ENCODE measurements around the gene SPNS3.
A peak's percentile ranks its signal among the peaks of the same experiment; 100 is the strongest.

SPNS3 gene

DNA sequence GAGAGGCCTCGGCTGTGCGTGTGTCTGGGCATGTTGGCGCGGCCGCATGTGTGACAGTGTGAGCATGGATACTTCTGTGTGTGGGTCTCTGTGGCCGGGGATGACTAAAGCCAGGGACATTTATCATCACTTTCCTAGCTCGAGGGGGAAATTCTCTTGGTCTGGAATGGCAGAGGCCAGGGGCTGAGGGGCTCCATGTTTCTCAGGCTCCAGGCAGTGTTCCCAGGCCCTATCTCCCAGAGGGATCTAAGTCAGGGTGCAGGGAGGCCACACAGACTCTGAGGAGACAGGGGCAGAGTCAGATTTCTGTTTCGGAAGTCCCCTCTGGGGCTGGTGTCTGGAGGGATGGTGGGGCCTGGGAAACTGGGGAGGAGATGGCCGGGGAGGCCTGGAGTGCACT, 41.3 kb downstream of the SPNS3 start:
- Mint-ChIP-seq H3K9me3 (no peaks in the 10 kb centered on the region), H3K36me3 (ENCODE audit: low read depth) (no peaks in the 10 kb centered on the region), H3K27me3 (no peaks in the 10 kb centered on the region), H3K4me3 (no peak overlapping the region), H3K4me1 (ENCODE audit: low read depth) (peaks cover 6% of the 10 kb centered on the region), H3K27ac (no peak overlapping the region)

DNA sequence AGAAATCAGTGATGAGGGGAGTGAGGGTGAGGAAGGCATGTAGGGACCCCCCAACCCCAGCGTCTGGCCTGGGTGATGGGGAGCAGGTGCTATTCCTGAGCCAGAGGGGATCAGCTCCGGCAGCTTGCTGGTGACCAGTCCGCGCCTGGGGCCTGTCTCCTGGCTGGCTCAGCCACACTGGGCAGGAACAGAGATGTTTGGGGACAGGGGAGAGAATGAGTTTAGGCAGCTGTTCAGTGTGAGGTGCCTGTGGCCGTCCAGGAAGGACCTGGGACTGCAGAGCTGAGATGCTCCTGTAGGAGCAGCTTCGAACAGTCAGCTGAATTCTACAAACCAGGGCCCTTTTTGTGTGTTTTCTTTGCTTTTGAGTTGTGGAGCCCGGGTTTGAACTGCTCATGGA, 41.7 kb downstream of the SPNS3 start:
- peaks cover 11% of the 10 kb centered on the region for H3K4me1 Mint-ChIP-seq (ENCODE audit: low read depth)
- no peaks in the 10 kb centered on the region for H3K9me3 Mint-ChIP-seq
- no peaks in the 10 kb centered on the region for H3K27me3 Mint-ChIP-seq
- H3K4me3 Mint-ChIP-seq: no peak overlapping the region
- no peak overlapping the region for H3K27ac Mint-ChIP-seq
- H3K36me3 Mint-ChIP-seq (ENCODE audit: low read depth): no peaks in the 10 kb centered on the region

DNA sequence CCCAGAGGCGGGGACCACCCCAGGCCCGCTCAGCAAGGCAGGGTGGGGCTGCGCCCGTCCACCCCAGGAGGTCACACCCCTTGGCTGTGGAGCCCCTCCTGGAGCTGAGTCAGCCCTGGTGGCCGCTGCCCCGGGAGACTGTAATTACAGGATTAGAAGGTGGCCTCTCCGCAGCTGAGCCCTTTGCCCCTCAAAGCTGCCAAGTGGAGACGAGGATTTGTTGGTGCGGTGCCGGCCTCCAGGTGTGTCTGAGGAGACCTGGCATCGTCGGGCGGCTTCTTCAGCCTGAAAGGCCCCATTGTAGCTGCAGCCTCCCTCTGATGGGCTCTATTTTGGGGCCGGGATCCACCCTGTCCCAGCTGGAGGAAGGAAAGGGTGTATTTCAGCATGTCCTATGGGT, 42.3 kb downstream of the SPNS3 start:
- Mint-ChIP-seq H3K27me3 (no peaks in the 10 kb centered on the region), H3K4me3 (no peak overlapping the region), H3K27ac (no peak overlapping the region), H3K4me1 (ENCODE audit: low read depth) (peaks cover 16% of the 10 kb centered on the region), H3K36me3 (ENCODE audit: low read depth) (no peaks in the 10 kb centered on the region), H3K9me3 (no peaks in the 10 kb centered on the region)

DNA sequence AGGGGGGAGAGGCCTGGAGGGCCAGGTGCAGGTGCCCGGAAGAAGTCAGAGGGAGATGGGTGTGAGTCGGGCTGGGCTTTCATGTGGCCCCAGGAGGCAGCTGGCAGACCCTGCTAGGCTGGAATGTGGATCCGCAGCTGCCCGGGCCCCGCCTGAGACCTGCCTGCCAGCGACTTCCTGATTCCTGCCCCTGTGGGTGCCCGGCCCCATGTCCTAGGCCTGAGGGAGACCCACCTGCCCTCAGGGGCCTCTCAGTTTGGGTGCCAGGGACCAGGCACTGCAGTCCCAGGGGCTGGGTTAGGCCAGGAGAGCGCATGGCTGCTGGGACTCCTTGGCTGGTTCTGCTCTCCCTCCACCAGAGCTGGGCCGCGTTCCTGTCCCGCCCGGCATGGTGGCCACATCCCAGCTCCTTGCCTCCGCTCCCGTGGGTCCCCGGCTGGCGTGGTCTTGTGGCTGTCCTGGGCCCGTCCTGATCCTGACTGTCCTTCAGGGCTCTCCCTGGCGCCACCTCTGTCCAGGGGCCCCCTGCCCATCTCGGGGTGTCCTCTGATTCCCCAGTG, 42.9 kb downstream of the SPNS3 start:
- Mint-ChIP-seq H3K4me3 (no peak overlapping the region), H3K9me3 (no peaks in the 10 kb centered on the region), H3K27me3 (no peaks in the 10 kb centered on the region), H3K4me1 (ENCODE audit: low read depth) (peaks cover 22% of the 10 kb centered on the region), H3K36me3 (ENCODE audit: low read depth) (no peaks in the 10 kb centered on the region), H3K27ac (no peak overlapping the region)

DNA sequence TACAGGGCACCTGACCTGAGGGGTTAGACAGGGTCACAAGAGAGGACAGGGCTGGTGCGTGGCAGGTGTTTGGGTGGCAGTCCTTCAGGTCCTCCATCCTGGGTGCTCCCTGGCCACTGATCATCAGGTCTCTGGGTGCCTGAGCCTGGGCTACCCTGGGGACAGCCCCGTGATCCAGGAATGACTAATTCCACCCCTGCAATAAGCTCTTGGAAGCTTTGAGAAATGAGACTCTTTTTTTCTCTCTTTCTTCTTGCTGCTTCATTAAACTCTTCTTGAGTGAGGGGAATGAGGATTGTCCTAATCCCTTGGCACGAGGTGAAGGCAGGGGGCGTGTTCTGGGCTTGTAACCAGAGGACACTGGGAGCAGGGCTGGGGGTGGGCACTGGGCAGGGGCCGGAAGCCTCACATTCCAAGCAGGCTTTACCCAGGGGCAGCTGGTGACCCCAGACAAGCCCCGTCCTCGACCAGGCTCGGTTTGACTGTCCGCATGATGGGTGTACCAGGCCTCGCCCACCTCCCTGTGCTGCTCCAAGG, 43.6 kb downstream of the SPNS3 start:
- no peaks in the 10 kb centered on the region for H3K9me3 Mint-ChIP-seq
- peaks cover 29% of the 10 kb centered on the region for H3K4me1 Mint-ChIP-seq (ENCODE audit: low read depth)
- no peaks in the 10 kb centered on the region for H3K27me3 Mint-ChIP-seq
- no peak overlapping the region for H3K4me3 Mint-ChIP-seq
- H3K27ac Mint-ChIP-seq: no peak overlapping the region
- H3K36me3 Mint-ChIP-seq (ENCODE audit: low read depth): no peaks in the 10 kb centered on the region

DNA sequence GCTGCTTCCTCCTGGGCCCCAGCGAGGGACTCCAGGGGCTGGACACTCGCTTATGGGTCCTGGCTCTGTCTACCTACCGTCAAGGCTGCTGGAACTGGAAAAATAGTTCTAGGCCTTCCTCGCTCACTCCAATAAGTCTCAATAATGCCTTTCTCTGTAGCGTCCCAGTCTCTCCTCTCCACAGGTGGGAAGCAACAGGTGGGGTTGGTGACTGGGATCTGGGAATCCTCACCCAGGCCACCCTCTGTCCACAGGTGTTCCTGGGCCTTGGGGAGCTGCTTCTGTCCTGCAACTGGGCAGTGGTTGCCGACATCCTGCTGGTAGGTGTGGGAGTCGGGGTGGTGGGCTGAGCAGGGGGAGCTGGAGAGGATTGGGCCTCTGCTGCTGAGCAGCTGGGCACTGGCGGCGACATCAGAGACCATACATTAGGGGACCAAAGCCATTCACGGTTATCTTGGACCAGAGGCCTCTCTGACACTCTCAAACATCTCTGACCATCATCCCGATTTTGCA, 44.6 kb downstream of the SPNS3 start:
- no peaks in the 10 kb centered on the region for H3K36me3 Mint-ChIP-seq (ENCODE audit: low read depth)
- H3K27me3 Mint-ChIP-seq: no peaks in the 10 kb centered on the region
- no peak overlapping the region for H3K27ac Mint-ChIP-seq
- no peaks in the 10 kb centered on the region for H3K9me3 Mint-ChIP-seq
- peaks cover 35% of the 10 kb centered on the region for H3K4me1 Mint-ChIP-seq (ENCODE audit: low read depth)
- no peak overlapping the region for H3K4me3 Mint-ChIP-seq

DNA sequence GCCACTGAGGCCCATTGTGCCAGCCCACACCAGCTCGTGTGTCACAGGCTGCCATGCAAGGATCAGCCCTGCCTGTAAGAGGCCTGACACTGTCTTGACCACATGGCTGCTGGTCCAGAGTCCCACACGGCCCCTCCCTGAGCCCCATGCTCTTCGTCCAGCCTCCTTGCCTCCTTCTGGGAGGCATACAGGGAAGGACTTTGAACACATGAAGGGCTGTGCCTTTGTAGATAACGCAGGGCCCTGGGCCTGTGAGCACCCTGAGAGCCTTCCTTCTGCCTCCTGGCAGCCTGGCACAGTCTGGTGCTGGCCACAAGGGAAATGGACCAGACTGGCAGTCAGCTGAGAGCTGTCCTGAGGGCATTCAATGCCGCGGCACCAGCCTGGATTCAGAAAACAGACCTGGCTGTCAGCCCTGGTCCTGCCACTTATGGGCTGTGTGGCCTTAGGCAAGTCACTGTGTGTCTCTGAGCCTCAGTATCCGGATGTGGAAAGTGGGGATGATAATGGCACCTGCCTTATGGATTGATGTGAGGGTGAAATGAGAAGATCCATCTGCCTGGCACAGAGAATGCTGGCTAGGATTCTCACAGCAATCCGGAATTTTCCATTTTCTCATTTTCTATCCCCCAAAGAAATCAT, 45.7 kb downstream of the SPNS3 start:
- Mint-ChIP-seq H3K27me3 (no peaks in the 10 kb centered on the region), H3K27ac (no peak overlapping the region), H3K4me1 (ENCODE audit: low read depth) (peaks cover 35% of the 10 kb centered on the region), H3K36me3 (ENCODE audit: low read depth) (no peaks in the 10 kb centered on the region), H3K4me3 (no peak overlapping the region), H3K9me3 (no peaks in the 10 kb centered on the region)

DNA sequence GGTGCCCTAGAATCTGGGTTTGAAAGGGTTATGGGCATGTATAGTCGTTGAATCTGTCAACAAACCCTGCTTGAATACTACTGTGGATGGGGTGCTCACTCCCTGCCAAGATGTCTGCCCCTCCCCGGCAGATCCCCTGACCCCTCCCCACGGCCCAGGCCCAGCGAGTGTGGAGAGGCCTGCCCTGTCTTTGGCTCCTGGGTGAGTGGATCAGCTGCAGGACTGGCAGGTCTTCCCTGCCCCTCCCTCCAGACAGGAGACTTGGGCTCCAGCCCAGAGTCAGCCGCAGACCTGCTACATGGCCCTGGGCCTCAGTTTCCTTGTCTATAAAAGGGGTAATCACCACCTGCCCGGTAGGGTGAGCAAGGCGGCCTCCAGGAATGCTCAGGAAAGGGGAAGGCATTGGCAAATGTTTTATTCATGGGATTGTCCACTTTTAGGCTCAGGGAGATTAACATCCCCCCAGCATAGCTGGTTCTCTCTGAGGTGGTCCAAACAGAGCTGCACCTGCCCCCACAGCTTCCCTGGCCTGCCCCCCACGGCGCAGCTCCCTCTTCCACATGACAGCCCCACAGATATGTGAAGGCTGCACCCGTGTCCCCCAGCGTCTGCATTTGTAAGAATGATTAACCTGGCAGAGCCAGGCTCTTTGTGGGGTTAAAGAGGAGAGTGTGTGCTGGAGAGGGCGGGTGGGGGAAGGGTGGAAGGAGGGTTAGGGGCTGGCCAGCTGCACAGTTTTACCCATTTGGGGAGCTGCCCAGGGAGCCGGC, 46.4 kb downstream of the SPNS3 start:
- H3K4me3 Mint-ChIP-seq: no peak overlapping the region
- peaks cover 40% of the 10 kb centered on the region for H3K4me1 Mint-ChIP-seq (ENCODE audit: low read depth)
- no peak overlapping the region for H3K27ac Mint-ChIP-seq
- H3K27me3 Mint-ChIP-seq: no peaks in the 10 kb centered on the region
- H3K36me3 Mint-ChIP-seq (ENCODE audit: low read depth): no peaks in the 10 kb centered on the region
- no peaks in the 10 kb centered on the region for H3K9me3 Mint-ChIP-seq

DNA sequence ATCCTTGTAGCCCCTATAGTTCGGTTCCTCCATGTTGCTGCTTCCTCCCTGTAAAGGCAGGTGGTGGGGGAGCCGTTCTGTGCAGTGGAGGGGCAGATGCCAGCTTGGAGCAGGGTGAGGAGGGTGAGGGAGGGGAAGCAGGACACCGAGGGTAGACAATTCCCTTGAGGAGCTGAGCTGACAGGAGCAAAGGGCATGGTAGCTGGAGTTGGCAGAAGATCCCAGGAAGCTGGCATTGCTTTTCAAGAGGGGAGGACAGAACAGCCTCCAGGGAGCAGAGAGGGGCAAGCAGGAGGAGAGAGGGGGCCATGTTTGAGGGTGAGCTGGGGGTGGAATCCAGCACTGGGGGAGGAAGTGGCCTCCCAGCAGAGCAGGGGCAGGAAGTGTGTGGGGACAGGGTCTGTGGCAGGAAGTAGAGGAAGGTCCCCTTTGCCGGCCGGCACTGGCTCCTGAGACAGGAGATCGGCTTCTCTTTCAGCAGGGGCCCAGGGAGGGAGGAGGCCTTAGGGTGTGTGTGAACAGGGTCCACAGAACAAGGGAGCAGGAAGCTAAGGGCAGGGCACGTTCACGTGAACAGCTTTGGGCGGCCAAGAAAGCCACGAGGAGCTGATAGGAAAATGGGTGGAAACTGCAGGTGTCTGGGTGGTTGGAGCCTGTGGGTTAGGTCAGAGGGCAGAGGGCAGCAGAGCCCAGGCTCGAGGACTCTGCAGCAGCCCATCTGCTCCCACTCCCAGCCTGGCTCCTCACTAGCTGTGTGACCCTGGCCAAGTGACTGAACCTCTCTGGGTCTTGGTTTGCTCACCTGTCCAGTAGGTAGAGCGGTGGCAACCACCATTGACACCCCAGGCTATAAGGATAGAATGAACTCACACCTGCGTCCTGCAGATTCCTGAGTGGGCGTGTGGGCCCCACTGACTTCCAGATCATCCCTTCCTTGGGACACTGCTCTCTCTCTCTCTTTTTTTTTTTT, 47.5 kb downstream of the SPNS3 start:
- peak overlapping the region; percentile 63 for H3K4me3 Mint-ChIP-seq
- H3K4me1 Mint-ChIP-seq (ENCODE audit: low read depth): peaks cover 47% of the 10 kb centered on the region
- H3K27ac Mint-ChIP-seq: peak overlapping the region; percentile 93
- H3K27me3 Mint-ChIP-seq: no peaks in the 10 kb centered on the region
- no peaks in the 10 kb centered on the region for H3K36me3 Mint-ChIP-seq (ENCODE audit: low read depth)
- H3K9me3 Mint-ChIP-seq: no peaks in the 10 kb centered on the region

DNA sequence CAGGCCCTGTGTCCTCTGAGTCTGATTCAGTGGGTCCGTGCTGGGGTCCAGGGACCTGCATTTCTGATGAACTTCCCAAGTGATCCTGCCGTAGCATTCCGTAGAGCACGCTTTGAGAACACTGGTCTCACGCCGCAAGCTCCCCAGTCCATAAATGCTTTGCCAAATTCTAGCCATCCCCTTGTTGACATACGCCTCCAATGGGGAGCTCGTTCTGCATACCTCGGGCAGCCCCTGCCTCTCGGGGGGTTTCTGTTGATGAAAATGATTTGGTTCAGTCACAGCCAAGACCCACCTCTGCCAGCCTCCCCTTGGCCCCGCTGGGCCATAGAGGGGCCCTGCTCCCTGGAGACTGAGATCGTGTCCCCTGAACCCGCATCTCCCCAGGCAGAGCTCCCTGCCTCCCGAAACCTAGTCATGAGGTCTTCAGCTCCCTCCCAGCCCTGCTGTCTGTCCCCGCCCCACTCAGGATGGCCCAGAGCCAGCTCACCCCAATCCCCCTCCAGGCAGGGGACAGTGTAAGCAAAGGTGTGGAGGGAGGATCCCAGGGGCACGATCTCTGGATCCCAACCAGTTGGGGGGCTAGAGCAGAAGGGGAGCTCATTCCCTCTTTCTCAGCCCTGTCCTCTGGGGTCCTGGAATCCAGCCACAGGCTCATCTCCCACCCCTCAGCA, 48.7 kb downstream of the SPNS3 start:
- Mint-ChIP-seq H3K9me3 (no peaks in the 10 kb centered on the region), H3K27ac (peak overlapping the region; percentile 36), H3K27me3 (no peaks in the 10 kb centered on the region), H3K36me3 (ENCODE audit: low read depth) (no peaks in the 10 kb centered on the region), H3K4me1 (ENCODE audit: low read depth) (peaks cover 47% of the 10 kb centered on the region), H3K4me3 (no peak overlapping the region)

DNA sequence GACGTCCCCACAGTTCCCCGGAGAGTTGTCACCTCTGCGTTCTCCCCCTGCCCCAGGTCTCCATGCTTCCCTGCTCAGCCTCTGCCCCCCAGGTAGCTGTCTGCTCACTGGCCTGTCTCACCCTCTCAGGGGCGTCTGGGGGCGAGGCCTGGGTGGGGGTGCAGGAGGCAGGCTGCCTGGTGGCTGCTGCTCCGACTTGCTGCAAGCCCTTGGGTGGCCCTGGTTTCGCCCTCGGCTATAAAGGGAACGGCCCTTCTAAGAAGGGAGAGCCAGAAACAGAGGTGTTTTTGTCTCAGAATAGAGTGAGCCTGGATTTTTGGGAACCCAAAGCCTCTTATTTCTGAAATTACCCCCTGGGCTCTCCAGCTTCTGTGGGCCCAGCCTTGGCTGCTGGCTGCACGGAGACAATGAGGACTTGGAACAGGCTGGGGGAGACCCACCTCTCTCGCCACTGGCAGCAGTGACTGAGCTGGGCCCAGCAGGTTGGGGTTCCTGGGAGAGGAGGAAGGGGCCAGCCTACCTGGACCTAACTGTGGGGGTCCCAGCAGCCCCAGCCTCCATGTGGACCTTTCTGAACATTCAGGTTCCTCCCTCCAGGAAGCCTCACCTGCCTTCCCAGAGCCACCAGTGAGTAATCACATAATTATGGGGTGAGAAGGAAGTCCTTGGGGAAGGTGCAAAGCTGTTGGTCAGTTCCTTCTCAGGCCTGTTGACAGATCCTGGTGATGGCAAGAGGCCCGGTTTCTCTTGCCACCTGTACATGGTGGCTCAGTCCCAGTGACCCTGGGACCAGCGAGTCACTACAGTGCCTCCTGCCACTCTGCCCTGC, 49.5 kb downstream of the SPNS3 start:
- Mint-ChIP-seq H3K4me3 (no peak overlapping the region), H3K36me3 (ENCODE audit: low read depth) (no peaks in the 10 kb centered on the region), H3K4me1 (ENCODE audit: low read depth) (peaks cover 46% of the 10 kb centered on the region), H3K27me3 (no peaks in the 10 kb centered on the region), H3K9me3 (no peaks in the 10 kb centered on the region), H3K27ac (no peak overlapping the region)

DNA sequence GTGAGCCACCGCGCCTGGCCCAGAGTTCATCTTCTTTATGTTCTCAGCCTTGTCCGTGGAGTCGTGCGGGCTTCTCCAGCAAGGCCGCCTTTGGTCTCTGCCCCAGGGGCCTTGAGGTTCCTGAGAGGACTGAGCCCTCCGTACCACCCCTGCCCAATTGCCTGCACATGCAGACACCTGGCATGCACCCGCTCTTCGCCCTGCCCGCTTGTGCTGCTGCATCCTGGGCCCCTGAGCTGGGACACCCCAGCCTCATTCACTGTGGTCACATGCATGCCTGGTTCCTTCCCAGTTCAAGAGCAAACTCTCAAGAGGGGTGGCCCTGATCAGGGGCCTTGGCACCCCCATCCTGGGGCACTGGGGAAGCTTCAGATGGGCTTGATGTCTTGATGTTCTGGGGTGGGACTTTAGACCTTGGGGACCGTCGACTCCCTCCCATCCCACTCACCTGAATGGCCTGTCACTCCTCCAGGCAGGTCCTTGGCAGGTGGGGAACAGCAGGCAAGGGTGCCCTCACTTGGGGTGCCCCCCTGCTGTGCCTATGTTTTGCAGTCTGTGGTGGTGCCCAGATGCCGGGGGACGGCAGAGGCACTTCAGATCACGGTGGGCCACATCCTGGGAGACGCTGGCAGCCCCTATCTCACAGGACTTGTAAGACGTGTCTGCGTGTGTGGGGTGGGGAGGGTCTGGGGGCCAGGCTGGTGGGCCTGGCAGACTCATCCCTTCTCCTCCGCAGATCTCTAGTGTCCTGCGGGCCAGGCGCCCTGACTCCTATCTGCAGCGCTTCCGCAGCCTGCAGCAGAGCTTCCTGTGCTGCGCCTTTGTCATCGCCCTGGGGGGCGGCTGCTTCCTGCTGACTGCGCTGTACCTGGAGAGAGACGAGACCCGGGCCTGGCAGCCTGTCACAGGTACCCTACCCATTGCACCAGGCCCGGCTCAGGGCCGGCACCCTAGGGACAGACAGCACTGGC, 52.2 kb downstream of the SPNS3 start:
- no peaks in the 10 kb centered on the region for H3K9me3 Mint-ChIP-seq
- no peaks in the 10 kb centered on the region for H3K36me3 Mint-ChIP-seq (ENCODE audit: low read depth)
- peak overlapping the region; percentile 85 for H3K4me3 Mint-ChIP-seq
- H3K27ac Mint-ChIP-seq: peak overlapping the region; percentile 76
- no peaks in the 10 kb centered on the region for H3K27me3 Mint-ChIP-seq
- peaks cover 36% of the 10 kb centered on the region for H3K4me1 Mint-ChIP-seq (ENCODE audit: low read depth)

All from stimulated activated naive CD8-positive, alpha-beta T cell treated with anti-CD3 and anti-CD28 coated beads, Interleukin-15, Interleukin-2, amounts not matched to agents 100 ng/mL and 50 ng/mL, for 24 hours (primary cell).